Stimulated activated CD4-positive, alpha-beta T cell treated with anti-CD3 and anti-CD28 coated beads, Interleukin-4, amount 100 ng/mL, for 1 hour (primary cell): ENCODE results near the gene GOLGA8O.
"Not testable (repeated sequence)": the region's sequence is repeated elsewhere in the genome, so short reads cannot be mapped to it uniquely, and the experiment has no call there.

Source experiments
- DNase-seq: peaks from one replicate; pipeline ENCODE4 v3.0.0-alpha.2; 2020

GOLGA8O gene

DNA sequence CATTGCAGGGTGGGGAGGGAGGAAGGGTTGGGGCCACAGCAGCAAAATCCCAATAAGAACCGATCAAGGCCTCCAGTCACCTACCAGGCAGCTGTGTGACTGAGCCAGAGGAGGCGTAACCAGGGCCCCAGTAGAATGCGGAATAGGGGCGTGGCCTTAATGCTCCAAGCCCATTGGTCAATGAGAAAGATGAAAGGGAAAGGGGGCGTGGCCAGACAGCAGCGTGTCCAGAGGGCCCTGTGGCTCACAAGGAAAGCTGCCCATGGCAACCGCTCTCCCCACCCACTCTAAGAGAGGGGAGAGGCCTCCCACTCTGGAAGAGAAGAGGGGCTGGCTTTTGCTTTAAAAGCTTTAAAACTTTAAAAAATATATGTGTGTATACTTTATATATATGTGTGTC, at the start of gene GOLGA8O:
TSS of gene GOLGA8O (minus strand) at position 101 of the 400 bp plus-strand sequence. CDS start at position 3, 98 bp downstream.
- DNase-seq, result not testable (repeated sequence)

DNA sequence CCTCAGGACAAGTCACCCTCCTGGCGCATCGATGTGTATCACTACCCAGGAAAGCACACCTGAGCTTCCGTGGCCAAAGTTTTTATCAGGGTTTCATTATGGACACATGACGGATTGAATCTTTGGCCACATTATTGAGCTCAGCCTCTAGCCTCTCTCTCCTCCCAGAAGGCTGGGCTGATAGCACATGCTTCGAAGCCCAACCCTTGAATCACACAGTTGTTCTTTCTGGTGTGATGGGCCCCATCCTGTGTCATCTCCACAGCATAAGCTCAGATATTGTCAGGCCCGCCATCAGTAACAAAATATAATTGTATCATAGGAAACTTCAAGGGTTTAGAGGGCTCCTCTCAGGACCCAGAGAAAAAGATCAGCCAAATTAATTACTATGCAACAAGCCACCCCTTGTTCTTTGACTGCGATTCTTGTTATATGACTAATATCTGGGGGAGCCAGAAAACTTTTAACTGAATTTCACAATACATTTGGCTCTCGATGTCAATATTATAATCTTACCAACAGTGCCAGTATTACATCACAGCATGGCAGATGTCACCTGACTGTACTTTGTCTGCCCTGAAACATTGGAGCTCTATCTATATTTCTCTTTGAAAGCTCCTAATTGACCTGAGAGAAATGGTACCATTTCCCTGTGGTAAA, 48.8 kb upstream of the GOLGA8O start:
- not testable (repeated sequence) for DNase-seq

DNA sequence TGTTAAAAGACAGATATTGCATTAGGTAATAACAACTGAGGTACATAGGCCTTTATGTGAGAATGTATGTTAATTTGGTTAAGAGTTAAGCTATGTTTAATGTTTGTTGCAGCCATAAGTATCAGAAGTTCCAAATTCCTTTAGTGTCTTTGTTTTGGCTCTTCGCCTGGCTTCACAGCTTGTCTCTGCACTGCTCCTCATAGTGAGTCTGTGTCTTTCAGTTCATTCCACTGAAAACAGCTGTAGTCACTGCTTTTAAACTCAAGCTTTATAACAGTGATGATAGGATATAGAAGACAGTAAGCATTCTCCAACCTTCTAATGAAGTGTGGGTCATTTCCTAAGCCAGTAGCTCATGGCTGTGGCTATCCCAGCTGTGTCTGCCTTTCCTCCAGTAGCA, 47.5 kb upstream of the GOLGA8O start:
- not testable (repeated sequence) for DNase-seq

- DNase-seq, result not testable (repeated sequence)
These were observed 37.3 kb upstream of the GOLGA8O start for GRCh38 chr15:32492768-32493167.

GRCh38 chr15:32486474-32486873, 31.0 kb upstream of the GOLGA8O start:
- DNase-seq, result not testable (repeated sequence)

DNA sequence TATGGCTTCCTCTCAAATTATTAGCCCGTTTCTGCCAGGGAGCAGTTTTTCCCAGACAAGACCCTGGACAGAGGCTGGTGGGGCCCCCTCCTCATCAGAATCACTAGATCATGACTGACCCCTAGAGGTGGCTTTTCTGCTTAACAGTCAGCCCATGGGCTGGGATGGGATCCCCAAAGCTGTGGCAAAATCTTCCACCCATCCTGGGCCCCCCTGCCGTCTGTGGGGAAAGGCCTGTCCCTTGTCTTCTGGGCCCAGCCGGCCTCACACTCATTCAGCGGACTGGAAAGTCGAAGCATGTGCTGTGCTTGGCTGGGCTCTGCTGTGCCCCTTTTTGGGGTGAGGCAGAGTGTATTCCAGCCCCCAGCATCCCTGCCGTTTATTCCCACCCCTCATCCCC, 27.9 kb upstream of the GOLGA8O start:
- not testable (repeated sequence) for DNase-seq

DNA sequence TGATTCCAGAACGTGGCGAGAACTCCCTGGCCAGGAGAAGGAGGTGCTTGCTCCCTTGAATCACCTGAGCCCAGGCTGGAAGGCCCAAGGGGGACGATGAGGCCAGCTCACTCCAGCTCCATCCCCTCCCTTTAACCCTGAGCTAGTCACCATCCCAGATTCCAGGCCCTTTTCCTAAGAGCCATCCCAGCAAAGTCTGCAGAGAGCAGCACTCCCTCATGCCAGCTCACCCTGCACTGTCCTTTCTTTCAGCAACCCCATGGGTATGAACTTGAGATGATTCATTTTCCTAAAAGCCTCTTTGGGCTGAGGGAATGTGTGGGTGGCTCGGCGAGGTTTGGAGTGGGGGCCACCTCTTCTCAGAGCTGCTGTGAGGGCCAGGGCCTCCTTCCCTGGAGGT, 26.2 kb upstream of the GOLGA8O start:
- DNase-seq, result not testable (repeated sequence)

DNA sequence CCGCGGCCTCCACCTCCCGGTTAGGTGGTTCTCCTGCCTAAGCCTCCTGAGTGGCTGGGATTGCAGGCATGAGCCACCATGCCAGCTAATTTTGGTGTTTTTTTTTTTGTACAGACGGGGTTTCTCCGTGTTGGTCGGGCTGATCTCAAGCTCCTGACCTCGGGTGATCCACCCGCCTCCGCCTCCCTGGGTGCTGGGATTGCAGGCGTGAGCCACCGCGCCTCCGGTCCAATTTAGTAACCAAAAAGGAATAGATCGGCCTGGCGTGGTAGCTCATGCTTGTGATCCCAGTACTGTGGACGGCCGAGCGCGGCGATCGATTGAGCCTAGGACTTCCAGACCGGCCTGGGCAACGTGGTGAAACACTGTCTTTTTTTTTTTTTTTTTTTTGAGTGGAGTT, 12.6 kb upstream of the GOLGA8O start:
- not testable (repeated sequence) for DNase-seq

DNA sequence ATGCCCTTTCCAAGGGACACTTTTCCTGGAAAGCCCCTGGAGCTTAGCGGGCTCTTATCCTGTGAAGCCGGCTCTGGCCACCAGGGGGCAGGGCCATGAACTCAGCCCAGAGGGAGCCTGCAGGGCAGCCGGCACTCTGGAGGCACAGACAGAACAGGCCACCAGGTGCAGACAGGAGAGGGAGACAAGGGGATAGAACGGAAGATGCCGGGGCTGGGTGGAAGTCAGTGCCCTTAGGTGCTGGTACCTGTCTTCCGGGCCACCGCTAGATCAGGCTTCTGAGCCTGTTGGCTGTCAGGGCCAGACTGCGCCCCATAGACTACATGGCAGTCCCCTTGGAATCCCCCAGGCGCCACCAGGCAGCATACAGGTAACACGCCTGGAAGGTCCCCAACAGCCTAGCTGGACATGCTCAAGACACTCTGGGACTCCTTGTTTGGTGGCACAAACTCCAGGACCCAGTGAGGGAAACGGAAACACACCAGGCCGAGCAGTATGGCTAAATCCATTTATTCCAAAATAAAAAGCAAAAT, 14.9 kb downstream of the GOLGA8O start:
- not testable (repeated sequence) for DNase-seq

DNA sequence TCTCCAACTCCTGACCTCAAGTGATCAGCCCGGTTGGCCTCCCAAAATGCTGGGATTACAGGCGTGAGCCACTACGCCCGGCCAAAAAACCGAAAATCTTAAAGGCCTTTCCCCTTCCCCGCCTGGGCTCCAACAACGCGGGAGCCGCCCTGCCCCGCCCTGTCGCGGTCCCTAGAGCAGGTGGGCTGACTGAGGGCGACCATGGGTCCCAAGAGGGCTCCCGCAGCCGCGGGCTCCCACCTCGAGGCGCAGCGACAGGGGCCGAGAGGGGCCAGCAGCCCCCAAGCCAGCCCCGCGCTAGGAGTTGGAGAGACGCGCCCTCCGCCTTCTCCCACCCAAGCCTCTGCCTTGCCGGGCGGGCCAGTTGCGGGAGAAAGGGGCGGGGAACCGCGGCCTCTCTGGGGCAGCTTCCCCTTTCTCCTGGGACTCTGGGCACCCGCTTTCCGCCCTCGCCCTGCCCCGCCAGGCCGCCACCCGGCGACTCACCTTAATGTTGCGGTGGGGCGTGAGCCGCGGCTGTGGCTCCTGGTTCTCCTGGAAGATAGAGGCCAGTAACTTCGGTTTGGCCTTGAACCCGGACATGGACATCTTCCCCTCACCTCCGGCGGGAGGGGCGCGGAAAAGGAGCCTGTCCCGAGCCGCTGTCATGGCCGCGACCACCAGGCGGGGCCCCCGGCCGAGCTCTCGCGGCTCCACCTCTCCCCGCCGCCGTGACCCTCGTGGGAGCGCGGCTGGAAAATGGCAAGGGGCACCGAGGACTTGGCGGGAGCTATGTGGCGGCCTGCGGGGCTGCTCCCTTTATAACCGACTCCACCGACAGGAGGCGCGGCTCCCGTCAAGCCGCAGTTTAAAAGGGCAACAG, 21.1 kb downstream of the GOLGA8O start:
- DNase-seq, result not testable (repeated sequence)

DNA sequence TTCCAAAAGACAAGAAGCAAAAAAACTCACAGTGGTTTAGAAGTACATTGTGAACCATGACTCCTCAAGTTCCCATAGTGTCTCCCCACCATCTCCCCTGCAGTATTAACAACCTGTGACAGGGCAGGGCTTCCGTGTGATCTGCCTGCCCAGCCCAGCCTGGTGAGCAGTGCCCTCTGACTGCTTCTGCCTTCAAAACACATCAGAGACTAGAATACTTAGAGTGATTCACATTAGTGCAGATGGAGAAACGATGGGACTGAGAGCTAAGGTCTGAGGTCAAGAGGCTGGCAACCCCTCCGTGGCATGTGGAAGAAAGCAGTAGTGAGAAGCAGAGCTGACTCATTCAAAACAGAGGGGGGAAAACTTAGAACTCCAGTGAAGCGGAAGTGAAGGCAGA, 27.8 kb downstream of the GOLGA8O start:
- DNase-seq, result not testable (repeated sequence)

- DNase-seq, result not testable (repeated sequence)
These were observed 28.9 kb downstream of the GOLGA8O start for GRCh38 chr15:32426511-32426910.

DNA sequence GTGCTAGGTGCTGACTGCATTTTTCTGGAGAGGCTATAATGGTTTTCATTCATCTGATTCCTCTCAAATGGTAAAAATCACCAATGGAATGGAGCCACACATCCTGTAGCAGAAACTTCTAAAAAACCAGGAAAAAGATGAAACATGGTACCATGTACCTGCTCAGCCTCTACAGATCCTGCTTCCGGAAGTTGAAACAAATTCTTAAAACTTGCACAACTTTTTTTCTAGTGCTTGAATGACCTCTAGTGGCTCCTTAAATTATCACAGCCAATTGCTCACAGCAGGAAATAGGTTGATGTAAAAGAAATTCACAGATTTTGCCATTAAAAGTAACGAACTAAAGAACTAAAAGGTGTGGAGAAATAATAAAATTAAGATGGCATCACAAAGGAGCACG, 47.5 kb downstream of the GOLGA8O start:
- DNase-seq, result not testable (repeated sequence)

- not testable (repeated sequence) for DNase-seq
These were observed 52.2 kb downstream of the GOLGA8O start, which contains the start of gene GOLGA8K for GRCh38 chr15:32403192-32403591. GOLGA8K (minus strand) TSS chr15:32403292; CDS start chr15:32403194, 98 bp downstream.

DNA sequence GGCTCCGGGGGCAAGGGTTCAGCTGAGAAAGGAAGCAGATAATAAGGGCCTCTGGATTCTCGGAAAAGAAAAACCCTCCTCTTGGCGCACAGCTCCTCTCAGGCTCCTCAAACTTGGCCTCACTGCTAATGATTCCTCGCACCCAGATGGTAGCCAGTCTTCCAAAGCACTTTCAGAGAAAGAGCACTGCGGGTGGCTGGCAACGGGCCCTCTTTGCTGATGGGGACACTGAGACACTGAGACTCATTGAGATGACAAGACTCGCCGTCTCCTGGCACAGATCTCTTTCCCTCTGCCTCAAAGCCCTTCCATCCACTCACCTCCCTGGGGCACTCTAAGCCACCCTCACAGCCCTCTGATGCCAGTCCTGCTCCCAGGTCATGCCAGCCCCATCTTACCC, 58.9 kb downstream of the GOLGA8O start:
- DNase-seq, result not testable (repeated sequence)
